Right lobe of liver (tissue), 6 donors: ENCODE measurements around the gene UPP2. TPM values are rescaled to one million over a fixed set of nuclear protein-coding genes. Genes with fewer than 3 reads are reported as not detected.

Experiments
- ATAC-seq, 4 donors: fragments of 200-7000 bp; cut with Tn5 transposase; one replicate each; pipeline ENCODE4 v1.9.1; 2020; ENCODE audit warnings: mild to moderate bottlenecking in 4 of 4, moderate library complexity in 4 of 4
- DNase-seq, 3 donors: peaks; one replicate each; pipeline ENCODE4 v3.0.0-alpha.2; 2020
- H3K27ac ChIP-seq, 3 donors: fragments of 200-600 bp; one replicate each; pipeline ENCODE4 v1.8.0; 2022
- H3K27me3 ChIP-seq, 2 donors: fragments of 200-600 bp; one replicate each; pipeline ENCODE4 v1.8.0; 2022
- H3K36me3 ChIP-seq, 4 donors: fragments of 200-600 bp; sonication (generic) in 1 of 4; one replicate each; pipeline versions ENCODE4 v1.5.1 to v1.8.0; 2017 to 2022; ENCODE audit warnings: control low read depth in 1 of 4
- H3K4me1 ChIP-seq, 4 donors: fragments of 200-600 bp; sonication (generic) in 1 of 4; one replicate each; pipeline versions ENCODE4 v1.5.1 to v1.8.0; 2017 to 2022; ENCODE audit warnings: control low read depth in 1 of 4
- H3K4me3 ChIP-seq, 3 donors: fragments of 200-600 bp; one replicate each; pipeline ENCODE4 v1.8.0; 2022
- H3K9me3 ChIP-seq, 4 donors: fragments of 200-600 bp; sonication (generic) in 1 of 4; one replicate each; pipeline versions ENCODE4 v1.5.1 to v1.8.0; 2017 to 2022; ENCODE audit warnings: control low read depth in 1 of 4
- CTCF ChIP-seq, 4 donors: fragments of 200-600 bp in 3 of 4; fragments of 450-650 bp in 1 of 4; IDR thresholded peaks; one replicate each; pipeline versions ENCODE4 v1.5.1 to v1.8.0; 2016 to 2022; ENCODE audit warnings: antibody characterized with exemption in 4 of 4, mild to moderate bottlenecking in 2 of 4
- POLR2A ChIP-seq: fragments of 450-650 bp; IDR thresholded peaks from one replicate; pipeline ENCODE4 v1.6.1; 2017; ENCODE audit warnings: antibody characterized with exemption, mild to moderate bottlenecking
- WGBS: methylation state at CpG from one replicate; pipeline ENCODE4 v1.1.6; 2018; ENCODE audit warnings: low coverage, low lambda C conversion rate; ENCODE audit not compliant: insufficient coverage; ENCODE audit errors: missing lambda C conversion rate; 5-methylcytosine and 5-hydroxymethylcytosine counted together
- intact Hi-C, 2 donors: fragments of 100-400 bp; cut with DNase I; formaldehyde crosslinking; loops; one replicate each; pipeline versions ENCODE4 v1.11.2 to v1.14.1; 2022
- total RNA-seq, 6 experiments: library from RNA; depleted of rRNA in 2 of 6; stranded (reverse); fragments of >200 nt in 2 of 6; fragmentation: NEBNext Ultra II Directional in 3 of 6; extraction: Animal tissue kit (Norgen Biotek cat#: 25700) in 3 of 6; gene quantifications; one replicate each; pipeline versions ENCODE4 v1.1.0 to v1.2.4, GENCODE V29; 2016 to 2023
- donor health status: DM: no; HTN: yes; CAD: no.
- donor health status: DM: no; HTN: no; CAD: no.
- donor health status: DM: no; HTN: no; CAD: no.
- donor health status: DM: no; HTN: yes; CAD: no.
- donor health status: DM: no; HTN: yes; CAD: no.

UPP2 gene
- total RNA-seq, 6 experiments from 2014 or later = 0.53 to 36.4 (median 1.7) TPM

- H3K27ac ChIP-seq = peak overlapping the region; percentile 19 to 97 (median 95)
- WGBS = 25% methylated on average over 2 of the region's 2 CpGs
- ATAC-seq = peak; percentile 56 to 72 (median 68)
Observed at GRCh38 chr2:158128168-158128973, 26.7 kb downstream of the UPP2 start.

GRCh38 chr2:158129037-158129436, 27.4 kb downstream of the UPP2 start:
- peaks cover 0 to 74% (median 24%) of the 10 kb centered on the region in 4 donors for H3K4me1 ChIP-seq
- intact Hi-C loops = no loop called here
- no peaks in the 10 kb centered on the region for H3K27me3 ChIP-seq

More at GRCh38 chr2:158128168-158128973, 26.7 kb downstream of the UPP2 start:
- DNase-seq = peak; percentile 84 to 93 (median 90)
- Histone ChIP-seq H3K36me3 (no peaks in the 10 kb centered on the region), H3K4me1 (peaks cover 0 to 68% (median 21%) of the 10 kb centered on the region in 4 donors), H3K27me3 (no peaks in the 10 kb centered on the region), H3K4me3 (no peak overlapping the region), H3K9me3 (no peaks in the 10 kb centered on the region)
- no peak for TF ChIP-seq CTCF (IDR thresholded peaks at IDR 0.05)
- peak; percentile 35 for TF ChIP-seq POLR2A
- intact Hi-C loops = no loop called here

GRCh38 chr2:158130832-158131473, 29.3 kb downstream of the UPP2 start:
- intact Hi-C loops = no loop called here
- H3K27me3 ChIP-seq = no peaks in the 10 kb centered on the region
- peaks cover 0 to 77% (median 27%) of the 10 kb centered on the region in 4 donors for H3K4me1 ChIP-seq
- 19% methylated on average over 2 of the region's 2 CpGs for WGBS
- TF ChIP-seq POLR2A = no peak
- no peak for TF ChIP-seq CTCF (IDR thresholded peaks at IDR 0.05)
- ATAC-seq = peak; percentile 8 to 49 (median 20)
- H3K4me3 ChIP-seq = no peak overlapping the region
- H3K36me3 ChIP-seq = no peaks in the 10 kb centered on the region
- no peak for DNase-seq
- H3K27ac ChIP-seq = peak overlapping the region; percentile 75 to 97 (median 95)
- no peaks in the 10 kb centered on the region for H3K9me3 ChIP-seq

More at GRCh38 chr2:158129037-158129436, 27.4 kb downstream of the UPP2 start:
- no peak for TF ChIP-seq POLR2A
- no peak overlapping the region for H3K4me3 ChIP-seq
- H3K36me3 ChIP-seq = no peaks in the 10 kb centered on the region
- H3K9me3 ChIP-seq = no peaks in the 10 kb centered on the region
- WGBS = 45% methylated on average over 5 of the region's 5 CpGs
- ATAC-seq (no peak), DNase-seq (no peak)
- H3K27ac ChIP-seq = peak overlapping the region in 2 of 3 donors; percentile 95 to 97

GRCh38 chr2:158131483-158131912, 29.8 kb downstream of the UPP2 start:
- 8% methylated on average over 1 of the region's 1 CpG for WGBS
- Histone ChIP-seq H3K4me3 (no peak overlapping the region), H3K4me1 (peaks cover 0 to 75% (median 27%) of the 10 kb centered on the region in 4 donors), H3K27ac (peak overlapping the region; percentile 75 to 97 (median 95)), H3K36me3 (no peaks in the 10 kb centered on the region), H3K9me3 (no peaks in the 10 kb centered on the region), H3K27me3 (no peaks in the 10 kb centered on the region)
- TF ChIP-seq POLR2A (no peak), CTCF (IDR thresholded peaks at IDR 0.05) (no peak)
- intact Hi-C loops = no loop called here
- ATAC-seq (peak; percentile 22 to 68 (median 34)), DNase-seq (no peak)
